GM21737 (cell line): ENCODE results near the gene HOXC9.
A peak's percentile ranks its signal among the peaks of the same experiment; 100 is the strongest.

Experiments
- ATAC-seq: cut with Tn5 transposase; IDR thresholded peaks from one replicate; pipeline ENCODE4 v1.9.1; 2021; ENCODE audit warnings: mild to moderate bottlenecking, moderate library complexity; ENCODE audit not compliant: unreplicated experiment

The HOXC9 gene

DNA sequence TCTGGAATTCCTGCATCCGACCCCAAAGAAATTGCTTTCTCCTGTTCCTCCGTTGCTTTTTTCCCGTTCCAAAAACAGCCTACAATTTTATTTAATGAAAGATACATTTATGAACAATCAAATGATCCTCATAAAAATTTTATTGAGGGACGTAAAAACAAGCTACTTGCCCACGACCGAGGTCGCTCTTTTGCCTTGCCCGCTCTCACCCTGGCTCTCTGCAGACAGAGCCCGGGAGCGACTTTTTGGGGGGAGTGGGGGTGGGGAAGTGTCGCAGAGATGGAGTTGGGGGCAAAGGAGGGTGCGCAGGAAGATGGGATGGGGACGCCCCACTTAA lies 1.1 kb upstream of the HOXC9 start:
- no peak for ATAC-seq

DNA sequence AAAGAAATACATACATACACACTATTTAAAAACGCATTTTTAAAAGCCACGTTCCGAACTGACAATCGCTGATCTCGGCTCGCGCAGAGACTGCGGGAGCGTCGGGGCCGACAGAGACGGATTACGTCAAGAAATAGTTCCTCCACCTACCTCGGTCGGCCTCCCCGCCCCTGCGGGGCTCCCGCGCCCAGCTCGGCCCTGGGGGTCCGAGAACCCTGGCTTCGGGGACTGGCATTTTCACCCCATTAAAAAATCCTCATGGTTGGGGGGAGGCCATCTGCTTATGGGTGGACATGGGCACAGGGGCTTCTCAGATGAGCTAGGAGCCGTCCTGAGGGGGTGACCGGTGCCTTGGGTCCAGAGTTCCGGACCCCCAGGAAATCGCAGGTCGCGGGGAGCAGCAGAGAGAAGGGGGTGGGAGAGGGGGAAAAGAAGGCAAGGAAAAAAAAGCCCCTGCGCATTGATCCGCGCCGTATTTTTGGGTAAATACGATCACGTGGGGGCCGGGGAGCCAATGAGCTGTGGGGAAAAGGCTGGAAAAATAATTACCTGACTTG lies 324 bp upstream of the HOXC9 start:
- ATAC-seq = no peak

DNA sequence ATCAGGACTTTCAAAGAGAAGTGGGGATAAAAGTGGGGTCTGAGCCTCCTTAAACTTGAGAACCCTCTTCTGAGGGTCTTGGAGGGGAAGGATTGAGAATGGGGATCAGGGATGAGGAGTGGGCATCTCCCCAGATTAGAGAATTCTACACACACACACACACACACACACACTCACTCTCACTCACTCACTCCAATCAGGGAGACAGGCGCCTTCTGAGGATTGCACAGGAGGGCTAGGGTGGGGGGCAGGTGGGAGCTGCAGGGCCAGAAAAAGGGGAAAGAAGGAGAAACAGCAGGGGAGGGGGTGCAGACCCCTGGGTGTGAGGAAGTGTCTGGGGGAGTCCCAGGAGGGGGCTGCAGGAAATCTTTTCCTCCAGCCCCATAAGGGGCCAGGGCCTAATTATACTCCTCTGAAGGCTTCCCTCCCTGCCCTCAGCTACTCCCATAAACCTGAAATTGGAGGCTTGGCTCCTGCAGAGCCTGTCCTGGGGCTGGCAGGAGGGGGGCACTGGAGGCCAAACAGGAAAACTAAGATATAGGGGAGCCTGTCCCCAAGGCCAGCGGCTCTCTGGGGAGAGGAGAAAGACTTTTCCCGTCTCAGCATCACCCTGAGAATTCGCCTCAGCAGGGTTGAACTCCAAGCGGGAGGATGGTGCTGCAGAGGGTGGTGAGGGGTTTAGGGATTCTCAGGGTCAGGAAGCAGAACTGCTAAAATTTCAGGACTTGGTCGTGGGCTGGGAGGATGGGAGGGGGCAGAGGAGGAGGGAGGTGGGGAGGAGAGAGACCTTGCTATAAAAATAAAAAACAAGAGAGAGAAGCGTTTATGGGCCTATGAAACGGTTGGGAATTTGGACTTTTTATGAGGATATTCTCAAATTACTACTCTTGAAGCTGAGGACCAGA lies 1.6 kb downstream of the HOXC9 start:
- ATAC-seq = no peak

DNA sequence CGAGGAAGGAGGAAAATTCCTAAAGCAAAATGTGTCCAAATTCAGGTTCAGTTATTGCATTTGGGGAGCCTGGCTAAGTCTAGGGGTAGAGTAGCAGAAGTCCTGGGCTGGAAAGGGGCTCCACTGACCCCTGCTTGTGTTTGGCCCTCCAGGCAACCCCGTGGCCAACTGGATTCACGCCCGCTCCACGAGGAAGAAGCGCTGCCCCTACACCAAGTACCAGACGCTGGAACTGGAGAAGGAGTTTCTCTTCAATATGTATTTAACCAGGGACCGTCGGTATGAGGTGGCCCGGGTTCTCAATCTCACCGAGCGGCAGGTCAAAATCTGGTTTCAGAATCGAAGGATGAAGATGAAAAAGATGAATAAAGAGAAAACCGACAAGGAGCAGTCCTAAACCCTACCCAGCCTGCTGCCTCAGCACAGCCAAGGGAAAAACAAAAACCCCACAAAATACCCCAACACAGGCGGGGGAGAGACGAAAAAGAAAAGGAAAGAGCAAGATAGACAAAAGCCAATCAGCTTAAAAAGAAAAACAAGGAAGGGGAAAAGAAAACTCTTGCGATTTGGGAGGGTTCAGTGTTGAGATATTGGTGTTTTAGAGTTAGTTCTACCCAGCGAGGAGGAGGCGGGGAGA lies 2.4 kb downstream of the HOXC9 start:
- ATAC-seq = no peak

DNA sequence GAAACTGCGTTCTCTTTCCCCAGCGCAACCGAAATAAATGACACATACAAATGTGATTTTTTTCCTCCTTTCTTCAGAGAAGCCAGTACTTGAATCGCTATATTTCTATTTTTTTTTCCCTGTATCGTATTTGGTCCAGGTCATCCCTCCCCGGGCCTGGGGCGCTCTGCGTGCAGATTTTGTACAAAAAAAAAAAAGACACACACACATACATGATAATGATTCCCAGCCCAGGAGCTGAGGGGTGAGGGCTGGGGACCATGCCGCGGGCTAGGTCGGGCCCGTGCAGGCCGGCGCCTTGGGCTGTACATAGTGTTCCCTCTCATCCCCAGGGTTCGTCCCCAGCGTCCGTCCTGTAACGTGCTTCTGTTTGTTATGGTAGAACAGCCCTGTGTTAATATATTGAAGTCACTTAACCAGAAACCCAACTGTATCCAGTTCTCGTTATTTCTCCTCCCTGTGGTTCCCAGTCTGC lies 3.0 kb downstream of the HOXC9 start:
- ATAC-seq = no peak

DNA sequence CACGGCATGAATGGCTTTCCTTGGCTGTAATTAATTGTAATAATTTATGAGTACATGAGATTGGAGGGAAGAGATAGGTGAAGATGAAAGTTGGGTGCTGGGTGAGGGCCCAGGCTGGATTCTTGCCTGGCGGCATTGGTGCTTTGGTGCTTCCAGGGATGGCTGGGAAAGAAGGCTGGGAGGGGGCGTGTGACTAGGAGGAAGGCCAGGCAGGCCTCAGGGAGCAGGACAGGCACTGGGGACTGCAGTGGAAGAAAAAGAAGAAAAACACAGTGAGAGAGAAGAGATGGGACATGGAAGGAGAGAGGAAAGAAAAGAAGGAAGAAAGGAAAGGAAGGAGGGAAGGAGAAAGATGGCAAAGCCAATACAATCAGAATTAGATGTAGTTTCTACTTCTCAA lies 3.7 kb downstream of the HOXC9 start:
- no peak for ATAC-seq

DNA sequence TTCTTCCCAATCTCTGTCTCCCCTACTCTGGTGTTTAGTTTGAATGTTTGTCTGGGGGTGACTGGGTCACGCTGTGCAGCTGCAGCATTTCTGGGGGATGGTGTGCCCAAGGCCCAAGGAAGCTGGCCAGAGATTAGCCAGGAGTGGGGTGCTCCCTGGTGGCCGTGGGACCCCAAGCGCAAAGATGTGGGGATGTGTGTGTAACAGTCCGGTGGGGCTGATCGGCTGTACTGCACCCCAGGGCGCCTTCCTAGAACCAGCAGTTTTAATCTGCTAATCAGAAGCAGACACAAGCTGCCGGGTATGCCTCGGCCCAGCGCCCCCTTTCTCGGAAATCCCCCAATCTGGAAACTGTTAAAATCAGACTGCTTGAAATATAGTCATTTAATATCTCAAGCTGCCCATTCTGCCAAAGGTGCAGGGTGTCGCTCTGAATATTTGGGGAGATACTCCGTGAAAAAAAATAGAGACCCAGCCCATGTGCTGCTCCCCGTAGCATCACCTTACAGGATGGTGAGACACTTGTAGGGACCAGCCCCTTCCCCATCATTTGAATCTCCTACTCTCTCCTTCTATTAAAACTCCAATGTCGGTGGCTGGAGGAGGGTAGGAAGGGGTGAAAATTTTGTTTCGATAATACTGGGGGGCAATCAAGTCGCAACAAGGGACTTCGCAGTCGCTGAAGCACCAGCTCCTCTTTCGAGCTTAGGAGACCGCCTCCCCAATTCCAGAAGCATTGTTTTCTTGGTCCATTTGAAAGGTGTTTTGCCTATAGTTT lies 4.3 kb downstream of the HOXC9 start:
- no peak for ATAC-seq

DNA sequence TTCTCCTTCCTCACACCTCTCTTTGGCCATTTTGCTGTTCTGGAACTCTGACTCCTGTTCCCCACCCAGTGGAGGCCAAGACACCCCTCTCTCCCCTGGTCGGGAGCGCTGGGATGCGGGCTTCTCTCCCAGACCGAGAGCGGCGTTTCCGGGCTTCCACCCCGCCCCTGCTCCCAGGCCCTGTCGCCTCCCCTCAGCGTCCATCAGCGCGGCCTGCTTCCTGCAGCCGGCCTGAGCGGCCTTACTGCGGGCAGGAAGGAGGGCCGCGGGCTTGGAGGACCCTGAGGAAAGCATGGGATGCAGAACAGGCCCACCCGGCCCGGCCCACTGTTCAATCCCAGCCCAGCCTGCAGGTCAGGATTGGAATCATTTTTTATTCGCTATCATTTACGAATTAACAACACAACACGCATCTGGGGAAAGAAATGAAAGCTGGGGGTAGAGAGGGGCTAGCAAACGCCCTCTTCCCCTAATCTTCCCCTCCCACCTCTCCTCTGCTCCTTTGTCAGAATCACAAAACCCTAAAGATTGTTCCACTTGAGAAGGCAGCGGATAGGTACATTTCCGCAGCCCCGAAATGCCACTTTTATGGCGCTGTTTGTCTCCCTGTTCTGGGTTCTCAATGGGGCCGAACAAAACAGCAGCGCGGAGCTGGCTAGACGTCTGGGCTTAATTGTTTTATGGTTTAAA lies 5.0 kb downstream of the HOXC9 start:
- ATAC-seq = no peak

DNA sequence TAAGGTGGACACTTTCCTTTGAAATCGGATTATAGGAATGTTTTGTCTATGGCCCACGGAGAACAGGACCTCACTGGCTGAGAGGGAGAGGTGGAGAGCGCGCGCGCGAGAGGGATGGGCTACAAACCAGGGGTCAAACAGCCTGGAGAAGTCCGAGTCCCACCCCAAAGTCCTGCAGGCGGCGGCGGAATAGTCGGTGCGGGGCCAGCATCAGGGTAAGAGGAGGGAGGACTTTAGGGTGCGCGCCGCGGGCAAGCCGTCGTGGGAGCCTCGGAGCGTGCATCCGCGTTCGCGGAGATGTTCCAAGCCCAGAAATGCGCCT lies 5.5 kb downstream of the HOXC9 start:
- no peak for ATAC-seq

DNA sequence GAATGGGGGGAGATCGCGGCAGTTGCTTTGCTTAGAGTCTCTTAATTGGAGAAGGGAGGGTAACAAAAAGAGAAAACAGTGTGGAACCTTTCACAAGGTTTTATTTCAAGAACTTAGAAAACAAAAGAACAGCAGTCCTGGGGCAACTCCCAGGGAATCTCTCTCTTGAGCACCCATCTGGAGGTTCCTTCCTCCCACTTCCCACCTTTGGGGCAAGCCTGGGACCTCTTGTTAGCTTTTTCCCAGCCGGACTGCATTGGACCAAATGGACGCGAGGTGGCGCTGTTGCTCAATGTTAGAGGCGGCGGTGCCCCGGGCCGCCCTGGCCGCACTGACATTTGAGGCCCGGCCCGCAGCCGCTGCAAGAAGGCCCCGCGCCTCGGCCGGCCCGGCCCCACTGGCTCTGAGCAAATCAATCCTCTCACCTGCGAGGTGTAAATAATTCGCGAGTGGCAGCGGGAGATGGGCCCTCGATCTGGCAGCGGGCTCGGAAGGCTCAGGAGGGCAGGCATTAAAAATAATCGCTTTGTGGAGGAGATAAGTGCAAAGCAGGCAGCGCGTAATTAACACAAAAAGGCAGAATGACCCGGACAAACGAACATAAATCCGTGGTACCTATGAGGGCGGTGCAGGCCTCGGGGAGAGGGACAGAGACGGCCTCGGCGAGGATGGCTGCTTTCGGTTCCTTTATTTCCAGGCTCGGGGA lies 6.0 kb downstream of the HOXC9 start:
- ATAC-seq = peak; percentile 62

DNA sequence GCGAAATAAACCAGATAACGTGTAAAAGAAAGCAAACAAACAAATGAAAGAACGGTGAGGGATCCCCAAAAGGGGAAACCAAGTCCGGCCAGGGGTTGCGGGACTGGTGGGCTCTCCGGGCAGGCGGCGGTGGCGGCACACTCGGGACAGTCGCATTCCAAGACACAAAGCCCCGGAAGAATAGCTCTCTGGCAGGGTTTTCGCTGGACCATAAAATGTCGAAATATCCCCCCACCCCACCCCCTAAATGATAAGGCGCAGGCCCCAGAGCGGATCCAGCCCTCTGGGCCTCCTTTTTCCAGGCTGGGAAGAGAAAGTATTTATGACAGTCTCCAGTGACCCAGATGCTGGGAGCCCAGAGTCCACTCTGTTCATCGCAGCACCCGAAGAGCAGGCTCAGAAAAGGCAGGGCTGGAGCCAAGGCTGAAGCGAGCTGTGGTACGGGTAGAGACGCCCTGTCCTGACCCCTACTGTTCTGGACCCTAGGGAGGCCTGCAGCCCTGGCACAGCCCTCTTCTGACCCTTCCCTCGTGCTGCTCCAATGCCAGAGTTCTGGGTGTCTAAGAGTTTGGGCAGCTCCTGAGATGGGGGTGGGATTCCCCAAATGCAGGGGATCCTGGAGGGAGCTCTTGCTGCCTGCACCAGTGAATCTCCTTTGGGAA lies 6.7 kb downstream of the HOXC9 start:
- no peak for ATAC-seq

DNA sequence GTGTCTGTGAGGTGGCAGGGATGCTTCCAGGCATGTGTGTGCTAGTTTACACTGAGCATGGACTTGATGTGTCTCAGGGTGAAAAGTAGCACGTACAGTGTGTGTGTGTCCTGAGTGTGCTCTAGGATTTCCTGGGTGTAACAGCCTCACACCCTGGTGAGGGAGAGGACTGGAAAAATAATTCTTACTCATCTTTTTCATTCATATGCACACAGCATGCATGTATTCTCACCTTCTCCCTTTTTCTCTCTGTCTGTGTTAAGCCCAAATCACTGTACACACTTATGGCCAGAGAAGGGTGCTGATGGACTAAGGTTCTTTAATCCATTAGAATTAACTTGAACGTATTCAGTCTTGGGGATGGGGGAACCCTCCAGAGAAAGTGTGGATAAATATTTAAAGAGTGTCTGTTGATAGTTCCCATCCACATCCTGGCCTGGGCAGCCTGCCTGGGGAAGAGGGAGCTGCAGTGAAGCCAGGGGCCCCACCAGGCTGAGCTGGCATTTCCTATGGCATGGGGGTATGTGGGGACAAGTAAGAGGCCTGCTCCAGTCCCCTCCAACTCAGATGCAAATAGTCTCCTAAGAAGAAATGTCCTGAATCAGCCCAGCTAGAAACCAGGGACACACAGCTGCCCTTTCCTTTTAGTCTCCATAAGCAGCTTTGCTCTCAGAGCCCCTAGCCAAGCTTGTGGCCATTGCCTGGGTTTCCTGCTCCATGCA lies 7.7 kb downstream of the HOXC9 start:
- ATAC-seq = no peak

DNA sequence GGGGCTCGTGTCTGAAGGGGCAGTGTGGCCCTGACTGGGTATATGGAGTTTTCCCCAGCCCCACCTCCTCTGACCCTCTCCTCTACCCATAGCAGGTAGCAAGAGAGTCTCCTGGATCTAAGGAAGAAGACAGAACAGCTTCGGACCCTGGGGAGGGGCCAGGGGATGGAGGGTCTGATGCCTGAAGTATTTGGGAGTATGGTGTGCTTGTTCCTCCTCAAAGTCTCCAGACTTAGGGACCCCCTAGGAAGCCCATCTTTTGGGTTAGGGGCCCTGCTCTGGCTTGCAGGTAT lies 8.2 kb downstream of the HOXC9 start:
- ATAC-seq = no peak

DNA sequence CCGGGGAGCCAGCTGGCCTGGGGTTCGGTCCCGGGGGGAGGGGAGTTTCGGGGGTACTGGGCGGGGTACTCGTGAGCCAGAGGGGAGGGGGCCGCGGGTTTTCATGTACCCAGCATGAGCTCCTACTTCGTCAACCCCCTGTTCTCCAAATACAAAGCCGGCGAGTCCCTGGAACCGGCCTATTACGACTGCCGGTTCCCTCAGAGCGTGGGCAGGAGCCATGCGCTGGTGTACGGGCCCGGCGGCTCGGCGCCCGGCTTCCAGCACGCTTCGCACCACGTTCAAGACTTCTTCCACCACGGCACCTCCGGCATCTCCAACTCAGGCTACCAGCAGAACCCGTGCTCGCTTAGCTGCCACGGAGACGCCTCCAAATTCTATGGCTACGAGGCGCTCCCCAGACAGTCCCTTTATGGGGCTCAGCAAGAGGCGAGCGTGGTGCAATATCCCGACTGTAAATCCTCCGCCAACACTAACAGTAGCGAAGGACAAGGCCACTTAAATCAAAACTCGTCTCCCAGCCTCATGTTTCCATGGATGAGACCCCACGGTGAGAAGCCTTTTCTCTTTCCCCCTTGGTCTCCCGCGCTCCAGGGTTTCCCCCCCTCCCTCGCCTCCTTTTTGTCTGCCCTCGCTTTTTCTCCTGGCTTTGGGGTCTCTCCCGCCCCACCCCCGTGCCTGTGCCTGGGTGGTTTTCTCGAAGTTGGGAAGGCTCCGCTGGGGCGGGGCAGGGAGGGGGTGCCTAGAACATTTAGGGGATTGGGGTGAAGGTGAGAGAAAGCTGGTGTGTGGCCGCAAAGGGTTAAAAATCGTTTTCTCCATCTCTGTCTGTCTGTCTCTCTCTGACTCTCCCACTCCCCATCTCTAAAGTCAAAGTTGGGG lies 9.5 kb downstream of the HOXC9 start:
- no peak for ATAC-seq

DNA sequence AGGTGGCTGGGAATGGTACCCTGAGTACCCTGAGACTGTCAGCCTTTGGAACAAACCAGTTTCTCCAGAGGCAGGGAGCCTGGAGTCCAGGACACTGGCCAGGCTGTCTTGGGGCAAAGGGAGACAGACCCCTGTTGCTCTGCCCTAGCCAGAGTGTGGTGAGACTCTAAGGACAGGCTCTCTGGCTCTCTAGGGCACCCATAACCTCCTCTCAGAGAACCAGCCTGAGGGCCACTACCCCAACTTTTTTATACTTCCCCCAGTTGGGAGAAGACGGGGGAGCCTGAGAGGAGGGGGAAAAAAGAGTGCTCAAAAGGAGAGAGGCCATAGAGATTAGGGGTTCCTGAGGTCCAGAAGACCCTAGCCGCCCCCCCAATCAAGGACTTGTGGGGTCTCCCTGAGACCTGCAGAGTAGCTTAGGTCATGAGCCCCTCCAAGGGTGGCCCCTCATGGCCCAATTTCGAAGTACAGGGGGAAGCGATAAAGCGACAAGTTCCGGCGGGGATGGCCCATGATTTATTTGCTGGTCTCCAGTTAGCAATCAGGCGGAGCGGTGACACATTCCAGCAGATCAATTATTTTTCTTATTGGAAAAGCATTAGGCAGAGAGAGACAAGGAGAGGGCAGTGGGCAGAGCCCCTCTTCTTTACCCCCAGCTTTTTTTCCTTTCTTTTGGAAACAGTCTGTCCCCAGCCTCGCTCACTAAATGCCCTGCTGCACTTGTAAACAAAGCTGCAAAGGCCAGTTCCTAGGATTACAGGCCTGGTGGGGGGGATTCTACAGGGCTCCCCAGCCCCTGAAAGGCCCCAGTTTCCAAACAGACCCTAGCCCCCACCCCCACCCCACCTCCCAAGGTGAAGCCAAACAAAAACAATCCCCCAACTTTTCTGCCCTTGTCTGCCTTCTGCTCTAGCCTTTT lies 10.4 kb downstream of the HOXC9 start:
- ATAC-seq = no peak

DNA sequence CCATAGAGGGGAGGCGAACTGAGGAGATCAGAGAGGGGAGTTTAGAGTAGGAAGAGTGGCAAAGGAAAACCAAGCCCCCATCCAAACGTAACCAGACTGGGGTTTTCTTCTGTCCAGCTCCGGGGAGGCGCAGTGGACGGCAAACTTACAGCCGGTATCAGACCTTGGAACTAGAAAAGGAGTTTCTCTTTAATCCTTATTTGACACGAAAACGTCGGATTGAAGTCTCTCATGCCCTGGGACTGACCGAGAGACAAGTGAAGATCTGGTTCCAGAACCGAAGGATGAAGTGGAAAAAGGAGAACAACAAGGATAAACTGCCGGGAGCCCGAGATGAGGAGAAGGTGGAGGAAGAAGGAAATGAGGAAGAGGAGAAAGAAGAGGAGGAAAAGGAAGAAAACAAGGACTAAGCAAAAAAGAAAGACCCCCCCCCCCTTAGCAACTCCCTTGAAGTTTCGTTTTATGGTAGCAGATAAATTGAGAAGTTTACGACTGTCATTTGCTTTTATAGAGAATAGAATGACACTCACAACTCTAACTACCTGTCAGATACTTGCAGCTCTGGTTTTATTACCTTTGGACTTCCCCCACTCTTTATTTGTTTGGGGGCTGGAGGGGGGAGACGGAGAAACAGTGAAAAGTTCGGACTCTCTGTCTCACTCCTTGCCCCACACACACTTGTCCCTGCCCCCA lies 11.2 kb downstream of the HOXC9 start:
- no peak for ATAC-seq
